ENCODE results near the gene IL17C.

- TF ChIP-seq POLR2AphosphoS5 (IDR thresholded peaks at IDR 0.05; ENCODE audit: low read depth, low read length) (no peak), POLR2A (IDR thresholded peaks at IDR 0.05; ENCODE audit: low read depth, low read length) (no peak), TAF1 (IDR thresholded peaks at IDR 0.05; ENCODE audit: low read depth, low read length) (no peak), POU2F2 (IDR thresholded peaks at IDR 0.05; ENCODE audit: low read depth, low read length) (no peak)
Observed at GRCh38 chr16:88595921-88596320, 42.5 kb upstream of the IL17C start.
